Cortex of kidney (tissue), 1 donor: ENCODE results near the gene TPI1.
"Not testable (repeated sequence)": the region's sequence is repeated elsewhere in the genome, so short reads cannot be mapped to it uniquely, and the experiment has no call there.

Experiments
- DNase-seq: peaks from one replicate; lab custom pipeline; 2025; lab: John Stamatoyannopoulos, UW

TPI1 gene

GRCh38 chr12:6847676-6848075 is 19.7 kb upstream of the TPI1 start:
- DNase-seq, result no peak

- no peak for DNase-seq
These were observed 17.9 kb upstream of the TPI1 start for GRCh38 chr12:6849427-6849826.

- no peak for DNase-seq
These were observed 17.3 kb upstream of the TPI1 start for GRCh38 chr12:6849976-6850560.

GRCh38 chr12:6850796-6851152 is 16.6 kb upstream of the TPI1 start:
- no peak for DNase-seq

- DNase-seq, result no peak
These were observed 16.0 kb upstream of the TPI1 start, which contains the start of gene CDCA3 for GRCh38 chr12:6851153-6851920. TSS of gene CDCA3 (minus strand) at chr12:6851286. CDS start at chr12:6850952, 334 bp downstream.

- peak; percentile 86 for DNase-seq
These were observed 15.2 kb upstream of the TPI1 start, which contains the start of gene USP5 for GRCh38 chr12:6851921-6852650. TSS of gene USP5 (plus strand) at chr12:6852150. CDS start at chr12:6852180, 30 bp downstream.

GRCh38 chr12:6852651-6853354 is 14.5 kb upstream of the TPI1 start:
- DNase-seq, result no peak

- no peak for DNase-seq
These were observed 13.7 kb upstream of the TPI1 start for GRCh38 chr12:6853626-6854025.

GRCh38 chr12:6854036-6854435 is 13.3 kb upstream of the TPI1 start:
- DNase-seq, result no peak

- DNase-seq, result no peak
These were observed 12.0 kb upstream of the TPI1 start for GRCh38 chr12:6855322-6855721.

- no peak for DNase-seq
These were observed 8.5 kb upstream of the TPI1 start for GRCh38 chr12:6858799-6859198.

- no peak for DNase-seq
These were observed 7.2 kb upstream of the TPI1 start for GRCh38 chr12:6860116-6860515.

GRCh38 chr12:6860942-6861341 is 6.4 kb upstream of the TPI1 start:
- DNase-seq, result no peak

GRCh38 chr12:6861391-6861790 is 5.9 kb upstream of the TPI1 start:
- no peak for DNase-seq

GRCh38 chr12:6863033-6863432 is 4.3 kb upstream of the TPI1 start:
- no peak for DNase-seq

GRCh38 chr12:6863586-6864321 is 3.6 kb upstream of the TPI1 start:
- no peak for DNase-seq

GRCh38 chr12:6865307-6865706 is 2.0 kb upstream of the TPI1 start:
- not testable (repeated sequence) for DNase-seq

GRCh38 chr12:6866163-6866919 is 990 bp upstream of the TPI1 start:
- DNase-seq, result no peak

GRCh38 chr12:6866920-6867412 is 365 bp upstream of the TPI1 start:
- DNase-seq, result no peak

- DNase-seq, result no peak
These were observed 1.1 kb downstream of the TPI1 start for GRCh38 chr12:6868211-6869048.
